NCI-H226 (cell line): ENCODE data around the gene CNOT8.
"Not testable (repeated sequence)": the region's sequence is repeated elsewhere in the genome, so short reads cannot be mapped to it uniquely, and the experiment has no call there.

Experiments
- DNase-seq: peaks from one replicate; pipeline ENCODE4 v3.0.0-alpha.2; 2015

The CNOT8 gene

GRCh38 chr5:154858297-154858971 is at the start of gene CNOT8:
Gene CNOT8, plus strand, starts transcription at chr5:154858627. Its CDS starts 4,652 bp downstream, at chr5:154863279.
- DNase-seq = peak; percentile 96

DNA sequence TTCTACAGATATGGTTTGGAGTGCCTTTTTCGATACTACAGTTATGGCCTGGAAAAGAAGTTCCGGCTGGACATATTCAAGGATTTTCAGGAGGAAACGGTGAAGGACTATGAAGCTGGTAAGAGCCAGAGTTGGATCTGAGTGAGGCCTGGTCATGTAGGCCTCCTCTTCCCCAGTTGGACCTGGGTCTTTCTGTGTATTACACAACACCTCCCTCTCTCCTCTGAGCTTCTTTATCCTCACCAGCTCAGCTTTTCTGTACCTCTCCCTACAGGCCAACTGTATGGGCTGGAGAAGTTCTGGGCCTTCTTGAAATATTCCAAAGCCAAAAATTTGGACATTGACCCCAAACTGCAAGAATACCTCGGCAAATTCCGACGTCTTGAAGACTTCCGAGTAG is 47.2 kb upstream of the CNOT8 start:
- DNase-seq = no peak

- DNase-seq = peak; percentile 5
Observed at GRCh38 chr5:154811653-154812465, 46.6 kb upstream of the CNOT8 start.

DNA sequence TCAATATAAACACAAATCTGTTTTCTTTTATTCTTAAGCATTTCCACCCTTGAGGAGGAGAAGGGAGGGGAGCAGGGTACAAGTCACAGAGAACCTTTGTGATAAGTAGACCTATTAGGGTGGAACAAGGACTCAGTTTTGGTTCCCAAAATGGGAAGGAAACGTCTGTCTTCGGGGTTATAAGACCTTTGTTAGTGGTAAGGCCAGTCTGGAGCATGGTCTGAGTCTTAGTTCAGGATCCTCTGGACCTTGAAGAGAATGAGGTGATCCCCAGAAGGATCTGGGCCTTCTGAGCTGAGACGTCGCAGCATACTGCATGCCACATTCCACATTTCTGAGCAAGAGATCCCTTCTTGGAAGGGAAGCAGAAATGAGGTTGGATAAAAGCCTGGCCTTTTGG is 45.3 kb upstream of the CNOT8 start:
- no peak for DNase-seq

DNA sequence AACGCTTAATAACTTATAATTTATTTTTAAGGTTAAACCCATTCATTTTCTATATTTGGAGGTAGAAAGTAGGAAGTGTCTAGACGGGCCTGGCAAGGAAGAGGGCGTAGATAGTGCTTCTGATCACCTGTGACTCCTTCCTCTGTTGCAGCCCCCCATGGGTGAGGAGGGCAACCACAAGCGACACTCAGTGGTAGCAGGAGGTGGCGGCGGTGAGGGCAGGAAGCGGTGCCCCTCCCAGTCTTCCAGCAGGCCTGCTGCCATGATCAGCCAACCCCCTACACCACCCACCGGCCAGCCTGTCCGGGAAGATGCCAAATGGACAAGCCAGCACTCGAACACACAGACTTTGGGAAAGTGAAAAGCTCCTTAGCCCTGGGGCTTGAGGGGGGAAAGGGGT is 44.7 kb upstream of the CNOT8 start:
- DNase-seq = no peak

- DNase-seq = no peak
Observed at GRCh38 chr5:154815025-154815424, 43.4 kb upstream of the CNOT8 start.

- DNase-seq = no peak
Observed at GRCh38 chr5:154815684-154816247, 42.7 kb upstream of the CNOT8 start.

DNA sequence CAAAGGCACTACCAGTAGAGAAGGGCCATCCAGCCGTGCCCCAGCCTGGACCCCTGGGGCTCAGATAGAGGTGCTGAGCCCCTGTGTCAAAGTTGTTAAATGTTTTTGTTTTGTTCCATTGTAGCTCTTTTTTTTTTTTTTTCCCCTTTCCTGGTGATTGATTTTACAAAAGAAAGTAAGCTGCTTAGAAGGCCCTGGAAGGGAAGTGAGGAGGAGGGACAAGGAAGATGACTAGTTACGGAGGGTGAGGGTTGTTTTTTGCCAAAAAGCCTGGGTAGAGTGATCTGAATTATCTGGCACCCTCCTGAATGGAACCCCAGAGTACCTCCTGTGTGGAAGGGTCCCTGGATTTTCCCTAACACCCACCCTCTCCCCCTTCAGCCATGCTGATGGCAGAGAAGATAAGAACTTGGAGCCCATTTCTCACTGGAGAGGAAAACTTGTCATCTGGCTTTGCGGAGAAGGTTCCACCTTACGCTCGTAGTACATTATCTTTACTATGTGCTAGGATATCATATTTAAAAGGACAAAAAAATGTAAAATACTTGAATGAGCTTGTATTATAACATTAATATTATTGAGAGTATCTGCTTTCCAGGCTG is 41.4 kb upstream of the CNOT8 start:
- no peak for DNase-seq

DNA sequence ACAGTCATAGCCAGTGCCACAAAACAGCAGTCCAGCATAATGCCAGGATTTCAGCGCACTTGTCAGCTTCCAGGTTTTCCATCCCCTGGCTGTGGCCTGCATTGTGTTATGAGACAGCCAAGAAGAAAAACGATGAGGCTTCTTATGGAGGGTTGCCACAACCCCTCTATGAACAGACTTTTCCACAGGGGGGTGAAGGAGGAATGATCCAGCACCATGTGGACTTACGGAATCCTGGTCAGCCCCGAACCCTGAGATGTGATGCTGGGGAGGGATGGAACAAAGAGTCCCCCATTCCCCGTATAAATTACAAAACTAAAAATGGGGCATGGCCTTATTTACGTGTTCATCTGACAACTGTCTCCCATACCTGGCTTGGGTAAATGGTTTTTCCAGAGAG is 40.6 kb upstream of the CNOT8 start:
- DNase-seq = no peak

DNA sequence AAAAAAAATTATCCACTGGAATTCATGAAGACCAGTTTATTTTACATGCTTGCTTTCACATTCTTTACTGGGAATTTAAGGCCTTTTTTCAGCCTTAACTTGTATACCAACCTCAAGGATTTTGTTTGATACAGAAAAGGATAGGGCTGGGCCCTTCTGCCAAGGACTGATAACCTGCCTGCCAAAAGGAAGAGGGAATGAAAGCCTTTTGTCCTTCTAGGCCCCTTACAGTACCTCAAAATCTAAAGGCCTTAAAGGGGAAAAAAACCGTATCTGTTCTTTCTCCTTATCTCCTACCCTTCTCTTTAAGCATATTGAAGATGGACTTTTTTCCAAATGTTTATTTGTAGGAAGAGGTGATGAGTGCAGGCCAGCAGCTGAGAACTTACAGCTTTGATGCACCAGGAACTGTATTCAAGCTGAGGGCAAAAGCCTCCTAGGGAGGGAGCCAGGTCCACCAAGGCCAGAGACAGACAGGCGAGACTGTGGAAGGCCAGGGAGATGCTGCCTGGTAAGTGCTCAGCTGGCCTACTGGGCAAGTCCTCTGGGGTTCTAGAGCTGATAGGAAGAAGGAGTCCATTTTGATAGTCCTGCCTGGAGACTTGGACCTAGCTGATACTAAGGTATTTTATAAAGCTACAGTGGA is 39.8 kb upstream of the CNOT8 start:
- no peak for DNase-seq

- DNase-seq = no peak
Observed at GRCh38 chr5:154819546-154819945, 38.9 kb upstream of the CNOT8 start.

- DNase-seq = no peak
Observed at GRCh38 chr5:154820383-154820782, 38.0 kb upstream of the CNOT8 start.

DNA sequence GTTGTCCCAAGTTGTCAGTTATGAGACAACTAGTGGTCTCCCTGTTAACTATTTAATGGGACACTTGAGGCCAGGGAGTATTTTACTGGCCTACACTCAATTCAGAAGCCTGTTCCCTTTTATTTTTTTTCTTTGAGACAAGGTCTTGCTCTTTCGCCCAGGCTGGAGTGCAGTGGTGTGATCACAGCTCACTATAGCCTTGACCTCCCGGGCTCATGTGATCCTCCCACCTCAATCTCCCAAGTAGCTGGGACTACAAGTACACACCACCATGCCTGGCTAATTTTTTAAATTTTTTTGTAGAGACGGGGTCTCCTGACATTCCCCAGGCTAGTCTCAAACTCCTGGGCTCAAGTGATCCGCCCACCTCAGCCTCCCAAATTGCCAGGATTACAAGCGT is 35.5 kb upstream of the CNOT8 start:
- DNase-seq = not testable (repeated sequence)

DNA sequence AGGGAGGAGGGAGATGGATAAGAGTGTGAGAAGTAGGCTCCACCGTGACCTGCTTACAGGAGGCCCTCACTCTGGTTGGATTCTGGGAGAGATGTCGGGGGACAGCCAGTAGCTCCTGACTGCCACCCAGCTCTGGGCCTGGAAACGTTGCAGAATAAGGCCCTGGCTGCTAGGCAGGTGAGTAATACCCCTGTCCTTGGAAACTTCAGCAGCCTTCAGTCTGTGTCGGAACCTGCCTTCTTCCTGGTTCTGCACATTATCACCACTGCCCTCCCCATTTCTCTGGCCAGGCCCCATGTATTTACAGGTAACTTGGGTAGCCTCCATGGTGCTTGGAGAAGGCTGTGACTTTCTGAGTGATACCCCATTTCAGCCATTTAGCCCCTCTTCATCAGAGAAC is 34.8 kb upstream of the CNOT8 start:
- DNase-seq = no peak

- no peak for DNase-seq
Observed at GRCh38 chr5:154824070-154824469, 34.4 kb upstream of the CNOT8 start.

DNA sequence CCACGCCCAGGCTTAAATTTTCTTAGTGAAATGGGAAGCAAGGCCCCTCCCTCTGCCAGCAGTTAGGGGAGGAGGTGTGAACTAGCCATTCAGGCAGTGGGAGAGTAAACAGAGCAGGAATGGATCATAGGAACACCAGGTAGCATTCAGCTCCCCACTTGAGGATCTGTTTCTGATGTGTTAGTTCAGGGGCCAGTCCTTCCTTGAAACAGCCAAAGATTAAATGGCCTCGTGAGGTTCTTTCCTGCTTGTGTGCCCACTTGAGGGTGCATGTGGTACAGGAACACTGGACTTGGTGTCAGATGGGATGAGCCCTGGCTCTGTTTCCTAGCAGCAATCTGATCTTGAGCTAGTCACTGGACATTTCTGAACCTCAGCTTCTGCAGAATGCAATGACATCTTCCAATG is 29.2 kb upstream of the CNOT8 start:
- no peak for DNase-seq

GRCh38 chr5:154829589-154830218 is 28.7 kb upstream of the CNOT8 start:
- DNase-seq = peak; percentile 38

DNA sequence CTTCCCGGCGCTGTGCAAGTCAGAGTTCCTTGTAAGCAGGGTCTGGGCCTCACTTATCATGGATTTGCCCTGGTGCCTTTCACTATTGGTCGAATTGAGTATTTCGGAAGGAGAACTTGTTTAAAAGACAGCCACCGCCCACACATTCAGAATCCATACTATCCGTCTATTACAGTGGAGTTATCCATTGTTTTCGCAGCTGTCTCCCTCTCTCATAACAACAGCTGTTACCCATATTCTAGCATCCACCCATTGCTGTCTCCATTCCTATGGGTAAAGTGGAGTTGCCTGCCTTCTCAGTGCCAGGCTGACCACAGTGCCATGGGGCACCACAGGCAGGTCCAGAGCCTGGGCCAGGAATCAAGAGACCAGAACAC is 28.2 kb upstream of the CNOT8 start:
- DNase-seq = no peak

GRCh38 chr5:154830596-154830995 is 27.8 kb upstream of the CNOT8 start:
- DNase-seq = no peak

DNA sequence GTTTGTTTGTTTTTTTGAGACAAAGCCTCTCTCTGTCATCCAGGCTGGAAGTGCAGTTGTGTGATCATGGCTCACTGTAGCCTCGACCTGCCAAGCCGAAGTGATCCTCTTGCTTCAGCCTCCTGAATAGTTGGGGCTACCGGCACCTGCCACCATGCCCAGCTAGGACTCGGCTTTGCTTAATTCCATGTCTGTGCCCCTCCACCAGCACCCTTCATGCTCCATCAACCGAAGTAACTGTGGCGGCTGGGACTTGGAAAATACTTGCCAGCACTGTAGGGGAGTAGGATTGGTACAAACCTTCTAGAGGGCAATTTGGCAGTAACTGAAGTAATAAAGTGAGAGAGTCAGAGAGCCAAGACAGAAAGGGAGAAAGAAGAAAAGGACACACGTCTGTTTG is 27.0 kb upstream of the CNOT8 start:
- no peak for DNase-seq

- DNase-seq = not testable (repeated sequence)
Observed at GRCh38 chr5:154832804-154833203, 25.6 kb upstream of the CNOT8 start.

DNA sequence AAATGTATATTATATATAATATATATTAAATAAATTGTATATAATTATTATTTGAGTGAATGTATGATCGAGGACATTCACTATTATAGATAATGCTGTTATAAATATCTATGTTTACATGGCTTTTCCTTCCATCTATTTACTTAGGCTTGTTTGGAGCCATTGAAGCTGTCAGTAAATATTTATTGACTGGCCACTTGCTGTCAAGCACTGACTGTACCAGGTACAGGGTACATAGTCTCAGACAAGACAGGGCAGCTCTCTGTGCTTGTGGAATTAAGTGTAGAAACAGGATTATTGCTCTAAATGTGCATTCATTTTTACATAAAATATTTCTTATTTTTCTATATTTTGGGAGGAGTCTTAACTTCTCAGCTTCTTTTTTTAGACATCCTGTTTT is 24.4 kb upstream of the CNOT8 start:
- DNase-seq = no peak

DNA sequence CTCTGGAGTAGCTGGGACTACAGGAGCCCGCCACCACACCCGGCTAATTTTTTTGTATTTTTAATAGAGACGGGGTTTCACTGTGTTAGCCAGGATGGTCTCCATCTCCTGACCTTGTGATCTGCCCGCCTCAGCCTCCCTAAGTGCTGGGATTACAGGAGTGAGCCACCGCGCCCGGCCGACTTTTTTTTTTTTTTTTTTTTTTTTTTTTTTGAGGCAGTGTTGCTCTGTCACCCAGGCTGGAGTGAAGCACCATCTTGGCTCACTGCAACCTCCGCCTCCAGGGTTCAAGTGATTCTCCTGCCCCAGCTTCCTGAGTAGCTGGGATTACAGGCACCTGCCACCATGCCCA is 22.8 kb upstream of the CNOT8 start:
- not testable (repeated sequence) for DNase-seq
